ENCODE results near the gene TMEM141. TPM values are rescaled to one million over a fixed set of nuclear protein-coding genes. Genes with fewer than 3 reads are reported as not detected.

Gene TMEM141
- total RNA-seq, 4 donors from 2014 or later: 81.6 to 189 (median 141) TPM

- WGBS, 2 donors: 88 to 97% methylated on average over 5 to 12 of the region's 12 CpGs
- Histone ChIP-seq H3K4me3 (replicated peaks in 1 of 3) (no peak overlapping the region), H3K4me1 (no peaks in the 10 kb centered on the region), H3K27ac (no peak overlapping the region), H3K9me3 (no peaks in the 10 kb centered on the region), H3K27me3 (no peaks in the 10 kb centered on the region), H3K36me3 (no peaks in the 10 kb centered on the region)
- no peak for DNase-seq
- intact Hi-C loops (cut with DNase I): no loop called here
- no peak for TF ChIP-seq POLR2A (IDR thresholded peaks at IDR 0.05)
- TF ChIP-seq CTCF (IDR thresholded peaks at IDR 0.05): no peak
Observed at GRCh38 chr9:136774416-136775045, 16.6 kb upstream of the TMEM141 start.

DNA sequence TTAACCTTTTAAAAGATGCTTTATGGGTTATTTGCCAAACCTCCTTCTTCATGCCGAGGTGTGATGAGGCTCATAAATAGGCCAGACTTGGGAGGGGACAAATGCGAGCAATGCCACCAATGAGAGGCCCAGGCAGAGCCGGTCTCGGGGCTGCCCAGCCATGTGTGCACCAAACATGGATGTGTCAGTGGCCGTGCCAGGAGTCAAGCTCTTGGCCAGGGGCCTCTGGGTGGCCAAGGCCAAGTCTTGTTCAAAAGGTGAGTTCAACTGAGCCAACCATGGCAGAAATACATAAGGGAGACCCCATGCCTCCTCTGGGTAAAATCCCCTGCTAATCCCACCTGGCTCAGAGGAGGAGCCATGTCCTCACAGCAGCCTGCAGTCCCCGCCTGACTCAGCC, 16.0 kb upstream of the TMEM141 start:
- intact Hi-C loops (cut with DNase I): no loop called here
- DNase-seq: no peak
- Histone ChIP-seq H3K4me1 (no peaks in the 10 kb centered on the region), H3K27me3 (no peaks in the 10 kb centered on the region), H3K4me3 (replicated peaks in 1 of 3) (no peak overlapping the region), H3K36me3 (no peaks in the 10 kb centered on the region), H3K27ac (no peak overlapping the region), H3K9me3 (no peaks in the 10 kb centered on the region)
- TF ChIP-seq POLR2A (IDR thresholded peaks at IDR 0.05) (no peak), CTCF (IDR thresholded peaks at IDR 0.05) (no peak)
- 93% methylated on average over 2 to 6 of the region's 6 CpGs for WGBS, 2 donors

GRCh38 chr9:136776947-136777346, 14.2 kb upstream of the TMEM141 start:
- TF ChIP-seq CTCF (IDR thresholded peaks at IDR 0.05): no peak
- no peak for TF ChIP-seq POLR2A (IDR thresholded peaks at IDR 0.05)
- intact Hi-C loops (cut with DNase I): no loop called here

GRCh38 chr9:136777359-136777758, 13.8 kb upstream of the TMEM141 start:
- TF ChIP-seq CTCF (IDR thresholded peaks at IDR 0.05): no peak
- no peak for TF ChIP-seq POLR2A (IDR thresholded peaks at IDR 0.05)
- no peak for DNase-seq
- Histone ChIP-seq H3K27me3 (no peaks in the 10 kb centered on the region), H3K27ac (no peak overlapping the region), H3K4me3 (replicated peaks in 1 of 3) (no peak overlapping the region), H3K4me1 (no peaks in the 10 kb centered on the region), H3K9me3 (no peaks in the 10 kb centered on the region), H3K36me3 (no peaks in the 10 kb centered on the region)
- 79 to 87% methylated on average over 11 to 14 of the region's 14 CpGs for WGBS, 2 donors
- intact Hi-C loops (cut with DNase I): no loop called here

More at GRCh38 chr9:136776947-136777346, 14.2 kb upstream of the TMEM141 start:
- no peaks in the 10 kb centered on the region for H3K27me3 ChIP-seq
- H3K4me1 ChIP-seq: no peaks in the 10 kb centered on the region
- 65 to 68% methylated on average over 7 of the region's 7 CpGs for WGBS, 2 donors
- H3K27ac ChIP-seq: no peak overlapping the region
- H3K9me3 ChIP-seq: no peaks in the 10 kb centered on the region
- H3K4me3 ChIP-seq (replicated peaks in 1 of 3): no peak overlapping the region
- no peaks in the 10 kb centered on the region for H3K36me3 ChIP-seq
- no peak for DNase-seq

DNA sequence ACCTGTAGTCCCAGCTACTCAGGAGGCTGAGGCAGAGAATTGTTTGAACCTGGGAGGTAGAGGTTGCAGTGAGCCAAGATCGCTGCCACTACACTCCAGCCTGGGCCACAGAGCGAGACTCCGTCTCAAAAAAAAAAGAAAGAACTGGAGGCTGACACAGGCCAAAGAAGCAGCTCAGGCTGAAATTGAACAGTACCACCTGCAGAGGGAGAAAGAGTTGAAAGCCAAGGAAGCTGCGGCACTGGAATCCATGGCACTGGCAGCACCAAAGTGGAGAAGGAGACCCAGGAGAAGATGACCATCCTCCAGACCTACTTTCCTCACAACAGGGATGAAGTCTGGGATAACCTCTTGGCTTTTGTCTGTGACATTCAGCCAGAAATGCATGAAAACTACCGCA, 11.3 kb upstream of the TMEM141 start:
- DNase-seq: no peak
- TF ChIP-seq POLR2A (IDR thresholded peaks at IDR 0.05) (no peak), CTCF (IDR thresholded peaks at IDR 0.05) (no peak)
- Histone ChIP-seq H3K9me3 (no peaks in the 10 kb centered on the region), H3K4me1 (peaks cover 0 to 4% of the 10 kb centered on the region in 2 donors), H3K4me3 (replicated peaks in 1 of 3) (no peak overlapping the region), H3K27me3 (no peaks in the 10 kb centered on the region), H3K36me3 (no peaks in the 10 kb centered on the region), H3K27ac (no peak overlapping the region)
- 68 to 76% methylated on average over 5 of the region's 5 CpGs for WGBS, 2 donors
- intact Hi-C loops (cut with DNase I): no loop called here

All from thyroid gland (tissue), 4 donors.